GM10847 (cell line): ENCODE measurements around the gene SLC9A8.

ENCODE experiments used
- POLR2A ChIP-seq: IDR thresholded peaks from 2 replicates; pipeline ENCODE4 v1.6.1; 2011; ENCODE audit not compliant: insufficient read length; ENCODE audit errors: extremely low read depth

SLC9A8 gene

DNA sequence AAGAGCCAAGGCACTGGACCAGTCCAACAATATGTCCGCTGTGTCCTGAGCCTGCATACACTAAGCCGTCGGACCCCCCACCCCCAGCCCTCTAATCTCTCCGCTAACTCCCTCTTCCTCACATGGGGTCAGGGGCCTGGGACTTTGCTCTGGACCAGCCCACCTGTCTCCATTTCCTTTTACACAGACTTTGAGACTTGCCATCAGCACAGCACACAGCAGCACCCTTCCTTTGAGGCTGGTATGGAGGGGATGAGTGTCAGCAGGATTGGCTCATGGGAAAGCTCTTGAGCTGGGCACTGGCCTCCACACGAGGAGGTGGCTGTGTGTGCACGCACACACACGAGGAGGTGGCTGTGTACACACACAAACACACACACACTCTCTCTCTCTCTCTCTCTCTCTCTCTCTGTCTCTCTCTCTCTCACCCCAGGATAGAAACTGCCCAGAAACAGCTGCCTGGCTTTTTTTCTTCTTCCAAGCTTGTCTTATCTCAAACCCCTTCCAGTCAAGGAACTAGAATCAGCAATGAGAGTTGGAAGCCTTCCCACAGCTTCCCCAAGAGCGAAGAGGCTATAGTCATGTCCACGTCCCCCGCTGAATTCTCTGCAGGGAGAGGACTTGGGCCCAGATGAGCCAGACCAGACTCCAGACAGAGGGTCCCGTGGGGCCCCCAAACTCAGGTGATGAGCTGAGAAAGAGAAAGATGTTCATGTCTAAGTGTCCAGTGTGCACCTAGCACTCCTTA lies 18.6 kb downstream of the SLC9A8 start:
- no peak for TF ChIP-seq POLR2A

DNA sequence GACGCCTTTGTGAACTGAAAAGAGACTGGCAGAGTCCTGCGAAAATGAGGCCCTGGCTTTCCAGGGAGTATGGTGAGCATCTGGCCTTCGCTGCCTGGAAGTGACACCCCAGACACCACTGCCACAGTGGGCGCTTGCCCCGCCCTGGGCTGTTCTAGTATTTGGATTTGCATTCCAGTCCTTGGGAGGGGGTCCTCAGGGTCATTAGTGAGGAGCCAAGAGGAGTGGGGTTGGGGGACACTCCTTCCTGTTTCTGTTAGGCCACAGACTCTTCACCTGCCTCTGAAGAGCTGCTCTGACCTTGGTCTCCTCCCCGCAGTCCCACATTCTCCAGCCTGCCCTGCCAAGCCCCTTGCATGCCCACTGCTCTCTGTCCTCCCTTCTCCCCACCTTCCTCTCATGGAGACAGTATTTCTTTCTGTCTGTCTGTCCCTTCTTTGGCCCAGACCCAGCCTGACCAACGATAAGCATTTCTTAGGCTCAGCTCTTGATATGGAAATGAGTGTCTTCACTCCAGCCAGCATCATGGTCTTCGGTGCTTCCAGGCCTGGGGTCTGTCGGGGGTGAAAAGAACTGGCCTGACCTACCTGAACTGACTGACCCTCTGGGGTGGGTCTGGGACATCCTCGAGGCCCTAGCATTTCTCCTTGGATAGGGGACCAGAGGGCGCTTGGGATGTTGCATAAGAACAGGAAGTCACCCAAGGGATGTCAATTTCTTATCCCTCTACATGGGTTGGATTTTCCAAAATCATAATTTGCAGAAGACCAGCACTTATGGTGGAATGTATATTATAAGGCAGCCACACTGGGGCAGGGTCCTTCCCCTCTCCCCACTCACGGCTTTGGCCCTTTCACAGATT lies 19.4 kb downstream of the SLC9A8 start:
- TF ChIP-seq POLR2A = no peak

DNA sequence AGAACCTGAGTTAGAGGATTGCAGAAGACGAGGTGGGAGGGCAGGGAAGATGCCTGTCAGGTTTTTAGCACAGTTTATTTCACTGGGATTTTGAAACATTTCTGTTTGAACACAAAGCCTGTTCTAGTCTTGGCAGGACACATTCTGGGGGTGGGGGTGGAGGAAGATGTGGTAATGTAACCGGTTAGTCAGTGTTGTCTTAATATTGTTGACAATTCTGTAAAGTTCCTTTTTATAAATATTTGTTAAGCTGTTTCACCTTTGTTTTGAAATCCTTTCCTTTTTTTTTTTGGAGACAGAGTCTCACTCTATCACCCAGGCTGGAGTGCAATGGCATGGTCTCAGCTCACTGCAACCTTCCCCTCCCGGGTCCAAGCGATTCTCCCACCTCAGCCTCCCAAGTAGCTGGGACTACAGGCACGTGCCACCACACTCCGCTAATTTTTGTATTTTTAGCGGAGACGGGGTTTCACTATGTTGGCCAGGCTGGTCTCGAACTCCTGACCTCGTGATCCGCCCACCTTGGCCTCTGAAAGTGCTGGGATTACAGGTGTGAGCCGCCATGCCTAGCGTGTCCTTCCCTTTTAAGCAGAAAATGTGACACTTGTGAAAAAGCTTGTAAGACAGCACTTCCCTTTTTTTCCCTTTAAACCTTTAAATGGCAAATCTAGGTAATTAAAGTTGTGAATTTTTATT lies 20.2 kb downstream of the SLC9A8 start:
- TF ChIP-seq POLR2A = no peak

DNA sequence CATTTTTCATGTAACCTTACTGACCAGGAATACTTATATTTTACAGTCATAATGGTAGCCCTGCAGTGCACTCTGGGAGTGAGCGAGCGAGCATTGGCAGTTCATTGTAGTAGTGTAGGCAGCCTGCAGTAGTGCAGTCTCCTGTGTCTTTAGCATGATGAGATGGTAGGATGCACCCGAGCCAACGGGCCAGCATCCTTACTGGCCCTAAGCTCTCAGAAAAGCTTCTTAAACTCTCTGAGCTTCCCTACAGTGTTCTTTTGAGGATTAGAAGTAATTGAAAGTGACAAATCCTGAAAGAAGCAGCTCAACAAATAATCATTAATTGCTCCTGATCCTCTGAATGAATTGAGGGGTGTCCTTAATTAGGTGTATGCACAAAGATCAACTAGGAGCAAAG lies 20.9 kb downstream of the SLC9A8 start:
- TF ChIP-seq POLR2A = no peak

DNA sequence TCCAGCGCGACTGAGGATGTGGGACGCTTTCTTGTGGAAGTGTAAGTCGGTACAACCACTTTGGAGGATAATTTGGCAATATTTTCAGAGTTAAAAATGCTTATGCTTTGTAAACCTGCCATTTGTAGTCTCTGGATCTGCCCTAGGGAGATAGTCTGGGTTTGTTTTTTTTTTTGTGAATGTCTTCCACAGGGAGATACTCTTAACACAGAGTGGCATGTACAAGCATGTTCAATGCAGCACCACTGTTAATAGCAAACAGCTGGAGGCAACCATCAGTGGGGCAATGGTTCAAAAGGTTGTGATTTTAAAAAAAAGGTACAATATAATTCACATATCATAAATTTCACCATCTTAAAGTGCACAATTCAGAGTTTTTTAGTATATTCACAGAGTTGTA lies 22.4 kb downstream of the SLC9A8 start:
- TF ChIP-seq POLR2A = no peak

DNA sequence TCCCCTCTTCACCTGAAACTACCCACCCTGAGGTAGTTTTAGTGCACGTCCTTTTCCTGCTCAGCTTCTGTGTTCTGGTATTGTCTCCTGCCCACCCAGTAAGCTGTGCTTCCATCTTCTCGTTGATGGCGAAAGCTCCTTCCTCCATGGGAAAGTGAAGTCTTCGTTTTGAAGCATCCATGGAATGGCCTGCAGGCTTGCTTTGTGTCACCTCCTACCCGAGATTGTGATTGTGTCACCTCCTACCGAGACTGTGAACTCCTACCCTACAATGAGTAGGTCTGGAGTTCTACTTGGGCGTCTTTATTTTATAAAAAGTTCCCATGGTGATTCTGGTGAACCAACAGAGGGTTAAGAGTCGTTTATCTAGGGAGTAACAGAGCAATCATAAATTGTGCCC lies 25.9 kb downstream of the SLC9A8 start:
- TF ChIP-seq POLR2A = no peak

DNA sequence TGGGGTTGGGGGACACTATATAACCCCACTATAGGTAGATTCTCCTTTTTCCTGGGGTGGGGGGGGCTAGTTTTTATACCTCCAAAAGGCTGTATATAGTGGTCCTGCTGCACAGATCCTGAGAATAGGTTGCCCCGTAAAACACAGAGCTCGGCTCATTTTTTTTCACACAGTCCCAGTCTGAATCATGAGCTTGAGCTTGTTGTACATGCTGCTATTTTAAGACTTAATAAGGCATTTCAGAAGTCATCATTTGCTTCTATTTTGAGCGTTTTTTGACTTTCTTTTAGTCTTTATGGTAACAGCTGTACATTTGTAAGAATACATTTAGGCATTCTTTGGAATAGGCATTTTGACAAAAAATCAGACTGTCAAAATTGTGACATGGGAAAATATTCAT lies 30.5 kb downstream of the SLC9A8 start:
- TF ChIP-seq POLR2A = no peak

DNA sequence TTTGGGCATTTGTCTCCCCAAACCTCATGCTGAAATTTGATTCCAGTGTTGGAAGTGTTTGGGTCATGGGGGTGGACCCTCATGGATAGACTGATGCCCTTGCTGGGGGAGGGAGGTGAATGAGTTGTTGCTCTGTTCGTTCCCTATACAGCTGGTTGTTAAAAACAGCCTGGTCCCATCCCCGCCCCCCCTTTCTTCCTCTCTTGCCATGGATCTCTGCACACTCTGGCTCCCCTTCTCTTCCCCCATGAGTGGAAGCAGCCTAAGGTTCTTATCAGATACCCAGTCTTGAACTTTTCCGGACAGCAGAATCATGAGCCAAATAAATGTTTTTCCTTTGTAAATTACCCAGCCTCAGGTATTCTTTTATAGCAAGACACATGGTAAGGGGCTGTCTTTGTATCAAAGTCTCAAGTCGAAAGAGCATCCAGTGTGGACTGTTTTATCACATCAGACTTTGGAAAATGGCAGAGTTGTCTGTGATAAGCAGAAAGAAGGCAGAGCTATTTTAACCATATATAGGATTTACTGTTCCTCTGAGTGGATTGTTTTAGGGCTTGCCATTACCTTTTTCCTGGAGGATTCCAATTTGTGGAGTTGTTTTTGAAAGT lies 31.2 kb downstream of the SLC9A8 start:
- no peak for TF ChIP-seq POLR2A

DNA sequence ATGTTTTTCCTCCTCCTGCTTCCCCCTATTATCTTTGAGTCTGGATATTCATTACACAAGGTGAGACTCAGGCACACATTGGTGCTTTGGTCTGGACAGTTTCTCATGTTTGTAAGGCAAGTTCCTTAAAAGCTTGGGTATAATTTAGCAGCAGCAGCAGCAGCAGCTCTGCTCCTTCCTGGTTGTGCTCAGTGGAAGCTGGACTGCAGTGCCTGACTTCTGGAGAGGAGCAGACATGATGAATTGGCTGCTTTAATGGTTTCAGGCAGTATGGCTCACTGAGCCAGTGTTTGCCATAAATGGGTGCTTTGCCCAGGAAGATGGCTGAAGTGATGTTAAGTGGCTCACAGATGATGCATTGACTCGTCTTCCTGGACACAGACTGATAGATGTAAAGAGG lies 32.4 kb downstream of the SLC9A8 start:
- TF ChIP-seq POLR2A = no peak

DNA sequence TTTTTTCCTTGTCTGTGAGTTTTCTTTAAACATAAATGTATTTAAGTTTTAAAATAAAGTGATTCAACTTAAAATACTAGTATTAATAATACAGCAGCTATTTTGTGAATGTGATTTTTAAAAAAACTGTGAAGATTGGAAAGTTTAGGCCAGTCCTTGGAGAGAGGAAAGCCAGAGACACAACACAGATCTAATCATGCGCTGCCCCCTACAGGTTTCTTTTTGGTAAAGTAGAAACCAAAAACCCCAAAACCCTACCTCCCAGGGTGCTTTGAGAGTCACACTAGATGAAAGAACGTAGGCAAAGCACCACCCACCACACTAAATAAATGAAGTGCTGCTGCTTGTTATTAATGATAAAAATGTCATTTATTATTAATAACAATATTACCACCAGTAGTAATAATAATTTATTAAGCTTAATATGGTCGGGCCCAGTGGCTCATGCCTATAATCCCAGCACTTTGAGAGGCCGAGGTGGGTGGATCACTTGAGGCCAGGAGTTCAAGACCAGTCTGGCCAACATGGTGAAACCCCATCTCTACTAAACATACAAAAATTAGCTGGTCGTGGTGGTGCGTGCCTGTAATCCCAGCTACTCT lies 33.7 kb downstream of the SLC9A8 start:
- TF ChIP-seq POLR2A = no peak

DNA sequence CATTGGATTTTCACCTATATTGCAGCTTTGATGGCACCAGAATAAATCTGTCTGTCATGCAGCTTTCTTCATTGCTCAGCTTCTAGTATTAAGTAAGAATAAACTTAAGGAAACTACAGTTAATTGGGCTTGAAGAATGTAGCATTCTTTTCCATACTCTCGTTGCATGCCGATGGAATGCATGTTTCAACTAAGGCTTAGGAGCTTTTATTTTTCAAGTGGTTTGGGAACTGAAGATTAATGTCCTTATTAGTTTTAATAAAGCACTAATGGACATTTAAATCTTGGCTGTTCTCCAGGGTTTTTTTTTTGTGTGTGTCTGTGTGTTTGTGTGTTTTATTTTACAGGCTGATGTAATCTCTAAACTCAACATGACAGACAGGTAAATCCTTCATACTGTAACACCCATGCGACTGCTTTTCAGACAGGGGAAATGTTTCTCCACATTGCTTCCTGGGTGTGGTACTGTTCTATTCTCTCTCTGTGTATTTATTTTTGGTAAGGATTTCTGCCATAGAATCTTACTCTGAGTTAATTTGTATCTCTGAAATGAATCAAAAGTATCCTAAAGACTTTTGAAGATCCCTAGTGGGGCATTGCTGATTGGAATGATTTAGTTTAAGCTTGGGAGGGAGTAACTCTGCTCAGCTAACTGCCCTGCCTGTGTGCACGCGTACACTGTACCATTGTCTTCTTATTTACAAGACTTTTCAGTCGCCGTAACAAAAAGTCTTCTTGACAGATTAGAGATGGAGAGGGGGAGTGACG lies 38.0 kb downstream of the SLC9A8 start:
- TF ChIP-seq POLR2A = no peak

DNA sequence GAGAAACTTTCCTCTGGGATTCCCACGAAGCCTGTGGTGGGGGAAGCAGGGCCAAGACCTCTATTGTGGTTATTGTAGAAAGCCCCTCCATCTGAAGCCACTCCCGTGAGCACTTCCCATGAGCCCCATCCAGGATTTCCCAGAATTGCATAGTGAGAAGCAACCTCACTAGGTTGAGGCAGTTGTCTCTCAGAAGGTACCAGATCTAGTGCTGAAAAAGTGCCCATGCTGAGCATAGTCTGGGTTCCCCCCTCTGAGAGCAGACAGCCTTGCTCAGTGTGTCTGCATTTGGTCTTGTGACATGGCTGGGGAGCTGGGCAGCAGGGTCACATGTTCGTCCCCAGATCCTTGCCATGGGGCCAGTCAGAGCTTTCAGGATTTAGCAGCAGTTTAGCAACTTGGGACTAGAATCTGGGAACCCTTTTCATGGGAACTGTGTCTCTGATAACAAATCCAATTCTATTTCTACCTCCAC lies 38.6 kb downstream of the SLC9A8 start:
- no peak for TF ChIP-seq POLR2A

DNA sequence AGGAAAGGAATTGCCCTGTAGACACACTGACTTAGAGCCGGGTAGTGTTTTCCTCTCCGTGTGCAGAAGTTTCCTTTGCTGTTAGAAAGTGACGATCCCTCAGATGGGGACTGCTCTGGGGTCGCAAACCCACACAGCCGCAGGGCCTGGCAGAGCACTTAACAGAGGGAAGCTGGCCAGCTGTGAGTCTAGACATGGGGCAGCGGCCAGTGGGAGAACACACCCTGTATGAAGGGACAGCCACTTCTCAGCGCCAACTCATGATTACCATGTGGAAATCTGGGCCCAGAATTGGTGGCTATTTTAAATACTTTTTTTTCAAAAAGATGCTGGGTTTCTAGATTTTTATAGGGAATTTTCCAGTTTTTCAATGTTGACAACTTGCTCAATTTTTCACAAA lies 39.4 kb downstream of the SLC9A8 start:
- TF ChIP-seq POLR2A = no peak

DNA sequence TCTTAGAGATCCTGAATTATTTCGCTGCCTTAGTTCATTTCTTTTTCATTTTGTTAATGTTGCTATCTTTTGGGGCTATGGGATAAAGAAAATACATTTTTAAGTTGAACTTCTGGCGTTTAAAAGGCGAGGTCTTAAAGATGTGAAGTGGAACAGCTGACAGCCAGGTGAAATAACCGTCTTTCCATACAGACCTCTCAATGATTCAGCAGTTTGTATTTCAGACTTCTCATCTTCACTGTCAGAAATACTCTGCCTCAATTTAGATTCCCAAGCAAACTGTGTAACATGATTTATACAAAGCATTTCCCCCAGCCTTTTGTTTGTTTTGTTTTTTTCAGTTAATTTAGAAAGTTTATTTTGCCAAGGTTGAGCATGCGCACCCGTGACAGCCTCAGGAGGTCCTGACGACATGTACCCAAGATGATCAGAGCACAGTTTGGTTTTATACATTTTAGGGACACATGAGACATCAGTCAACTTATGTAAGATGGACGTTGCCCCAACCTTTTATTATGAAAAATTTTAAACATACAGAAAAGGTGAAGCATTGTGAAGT lies 40.0 kb downstream of the SLC9A8 start:
- no peak for TF ChIP-seq POLR2A
